GM13977 (cell line): ENCODE measurements around the gene NRCAM.

Source experiments
- DNase-seq: peaks from one replicate; pipeline ENCODE4 v3.0.0; 2012; ENCODE audit warnings: low spot score
- CTCF ChIP-seq: IDR thresholded peaks from 2 replicates; pipeline ENCODE4 v1.5.1; 2012; ENCODE audit warnings: mild to moderate bottlenecking, control low read depth; ENCODE audit not compliant: insufficient read depth; ENCODE audit errors: extremely low read depth, missing control alignments
- in situ Hi-C: fragments of 300-500 bp; cut with MboI; formaldehyde crosslinking; loops from one replicate; pipeline ENCODE4 v1.12.0; 2022; ENCODE audit warnings: low sequenced_read_pairs, low pct_unique_long_range_greater_than_20kb, mixed read lengths, inconsistent platforms; ENCODE audit not compliant: unreplicated experiment

Gene NRCAM

DNA sequence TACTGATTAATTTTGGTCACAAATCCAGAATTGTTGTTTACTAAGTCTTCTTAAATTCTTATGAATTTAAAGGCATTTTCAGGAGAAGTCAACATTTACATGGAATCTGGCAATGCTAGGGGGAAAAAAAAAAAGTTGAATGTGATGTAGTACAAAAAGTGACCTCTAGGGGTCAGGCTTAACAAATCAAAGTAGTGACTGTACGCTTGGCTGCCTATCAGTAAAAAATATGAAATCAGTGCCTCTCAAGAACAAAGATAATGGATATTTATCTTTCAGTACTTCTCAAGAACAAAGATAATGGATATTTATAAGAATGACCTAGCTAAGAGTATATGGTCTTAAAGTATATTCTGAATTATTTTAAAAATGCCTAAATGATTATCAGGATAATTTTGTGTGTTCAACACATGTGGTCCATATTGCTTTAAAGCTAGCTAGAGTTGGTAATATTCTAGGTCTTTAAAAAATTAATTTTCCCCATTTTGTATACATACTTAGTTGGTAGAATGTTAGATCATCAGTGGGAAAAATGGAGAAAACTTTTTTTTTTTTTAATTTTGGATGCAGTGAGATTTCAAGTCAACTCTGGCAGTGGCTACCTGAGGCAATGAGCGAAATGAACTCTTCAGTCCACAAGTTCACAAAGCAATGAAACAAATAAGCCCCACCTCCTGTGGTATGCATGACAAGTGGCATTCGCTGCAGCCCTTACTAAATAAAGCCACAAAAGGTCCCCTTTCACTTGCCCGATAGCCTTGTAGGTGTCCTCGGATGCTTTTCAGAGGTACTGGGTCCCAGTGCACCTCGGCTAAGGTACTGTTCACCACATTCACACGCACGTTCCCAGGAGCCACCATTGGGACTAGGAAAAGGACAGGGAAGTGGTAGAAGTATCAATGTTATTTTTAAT lies 274.9 kb downstream of the NRCAM start:
- TF ChIP-seq CTCF: peak; percentile 61
- peak; percentile 26 for DNase-seq
- in situ Hi-C loops: loop anchor here (10.0 kb wide), 1 partner anchor 283 kb away; no protein-coding TSS in a partner anchor

DNA sequence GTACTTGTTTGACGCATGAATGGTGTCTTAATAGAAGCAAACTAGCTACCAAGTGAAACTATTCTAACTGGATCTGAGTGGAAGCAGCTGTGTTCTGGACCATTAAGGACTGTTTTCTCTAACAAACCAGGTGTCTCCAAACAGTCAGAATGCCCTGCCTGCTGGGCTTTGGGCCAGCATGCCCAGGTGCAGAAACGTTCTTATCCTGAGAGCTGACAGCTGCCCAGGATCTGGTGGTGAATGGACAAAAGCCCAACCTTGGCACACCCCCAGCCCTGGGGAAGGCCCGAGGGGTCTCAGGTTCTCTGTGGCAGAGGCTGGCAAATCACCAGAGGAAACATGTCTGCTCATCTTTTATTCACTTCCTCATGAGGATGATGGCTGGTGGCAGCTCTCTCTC lies 277.8 kb downstream of the NRCAM start:
- in situ Hi-C loops: no loop called here
- DNase-seq: no peak
- no peak for TF ChIP-seq CTCF

DNA sequence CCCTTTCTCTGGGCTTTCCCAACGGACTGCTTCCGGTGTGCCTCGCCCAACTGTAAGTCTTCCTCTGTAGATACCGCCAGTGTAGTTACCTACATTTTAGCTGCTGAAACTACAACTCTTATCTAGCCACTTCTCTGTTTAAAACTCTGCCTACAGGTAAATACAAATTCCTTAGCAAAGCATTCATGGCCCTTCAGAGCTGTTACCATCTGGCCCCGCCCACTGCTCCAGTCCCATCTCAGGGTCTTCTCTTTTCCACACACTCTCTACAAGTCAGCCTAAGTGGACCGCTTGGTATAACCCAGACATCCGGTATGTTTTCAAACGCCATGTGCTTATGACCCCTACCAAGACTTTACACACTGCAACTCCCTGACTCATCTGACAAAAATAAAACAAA lies 285.1 kb downstream of the NRCAM start:
- no peak for TF ChIP-seq CTCF
- in situ Hi-C loops: no loop called here

DNA sequence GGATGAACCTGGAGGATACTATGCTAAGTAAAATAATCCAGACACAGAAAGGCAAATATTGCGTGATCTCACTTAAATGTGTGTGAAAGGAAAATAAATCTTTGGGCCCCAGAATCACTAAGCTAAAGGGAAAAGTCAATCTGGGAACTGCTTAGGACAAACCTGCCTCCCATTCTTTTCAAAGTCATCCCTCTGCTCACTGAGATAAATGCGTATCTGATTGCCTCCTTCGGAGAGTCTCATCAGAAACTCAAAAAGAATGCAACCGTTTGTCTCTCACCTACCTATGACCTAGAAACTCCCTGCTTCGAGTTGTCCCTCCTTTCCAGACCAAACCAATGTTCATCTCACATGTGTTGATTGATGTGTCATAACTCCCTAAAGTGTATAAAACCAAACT lies 286.0 kb downstream of the NRCAM start:
- no peak for TF ChIP-seq CTCF
- no peak for DNase-seq
- in situ Hi-C loops: no loop called here

More for the DNA sequence above, 285.1 kb downstream of the NRCAM start:
- no peak for DNase-seq

DNA sequence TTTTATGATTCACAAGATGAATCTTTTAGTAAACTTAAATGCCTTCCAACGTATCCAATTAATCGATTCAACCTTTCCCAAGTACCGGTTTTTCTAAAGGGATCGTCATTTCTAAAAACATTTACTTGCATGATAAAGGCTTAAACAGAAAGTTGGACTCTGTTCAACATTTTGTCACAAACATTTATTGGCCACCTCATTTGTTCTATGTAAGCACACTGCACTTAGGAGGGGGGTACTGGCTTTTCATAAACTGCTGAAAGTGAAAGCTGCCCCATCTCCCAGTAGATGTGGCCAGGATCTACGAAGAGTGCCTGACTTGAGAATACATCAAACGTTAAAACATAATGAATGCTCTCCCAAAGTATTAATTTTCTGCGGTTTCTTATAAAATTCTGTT lies 288.8 kb downstream of the NRCAM start:
- DNase-seq: no peak
- TF ChIP-seq CTCF: no peak
- in situ Hi-C loops: no loop called here

DNA sequence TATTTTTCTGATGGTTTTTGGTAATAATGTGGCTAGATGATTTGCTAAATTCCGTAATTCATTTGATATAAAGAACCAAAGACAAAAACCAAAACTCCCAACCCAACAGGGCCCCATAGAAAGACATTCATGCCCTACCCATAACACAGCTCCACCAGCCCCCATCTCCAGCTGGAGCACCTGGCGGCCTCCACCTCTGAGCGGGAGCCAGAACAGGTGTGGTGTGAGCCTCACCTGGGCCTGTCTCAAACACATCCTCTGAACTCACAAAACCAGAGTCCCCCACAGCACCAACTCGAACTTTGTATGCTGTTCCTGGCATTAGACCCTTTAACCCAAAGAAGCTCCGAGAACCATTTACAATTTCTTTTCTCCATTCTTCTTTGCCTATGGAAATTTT lies 289.5 kb downstream of the NRCAM start:
- in situ Hi-C loops: no loop called here
- DNase-seq: no peak
- TF ChIP-seq CTCF: no peak
